ENCODE data around the gene BET1L.

GRCh38 chr11:249062-249461, 41.9 kb upstream of the BET1L start:
- TF ChIP-seq CTCF (conservative IDR thresholded peaks at IDR 0.05; ENCODE audit: low read depth, low read length) (no peak), EZH2 (IDR thresholded peaks at IDR 0.05; ENCODE audit: borderline replicate concordance, low read depth, low read length, poor library complexity, severe bottlenecking) (no peak)
